NCI-H446 (cell line): ENCODE results near the gene CDH23.

ENCODE experiments used
- DNase-seq, 2 experiments: peaks; one replicate each; lab custom pipeline; 2025; lab: John Stamatoyannopoulos, UW

The CDH23 gene

DNA sequence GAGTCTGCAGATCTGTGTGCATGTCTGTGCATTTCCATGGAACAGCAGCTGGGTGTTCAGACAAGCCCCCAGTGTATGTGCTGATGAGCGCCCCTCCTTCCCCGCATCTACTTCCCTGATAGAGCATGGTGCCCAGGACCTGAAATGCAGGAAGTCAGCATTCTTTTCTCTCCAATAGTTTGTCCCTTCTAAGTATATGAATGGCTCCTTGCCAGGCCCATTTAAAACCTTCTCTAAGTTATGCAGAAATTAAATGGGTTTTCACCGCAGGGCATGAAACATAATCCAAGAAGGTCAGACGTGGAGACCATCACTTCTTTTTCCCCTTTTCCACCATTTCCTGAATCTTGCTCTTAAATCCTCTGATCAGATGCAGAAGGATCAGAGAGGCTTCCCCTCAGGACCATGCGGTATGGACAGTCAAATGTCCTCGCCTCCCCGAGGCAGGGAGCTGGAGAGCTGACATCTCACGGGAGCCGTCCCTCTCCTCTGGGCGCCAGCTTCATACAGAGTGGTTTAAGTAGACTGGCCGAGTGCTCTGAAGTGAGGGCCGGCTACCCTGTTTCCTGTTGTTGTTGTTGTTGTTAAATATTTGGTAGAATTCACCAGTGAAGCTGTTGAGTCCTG lies 167.6 kb downstream of the CDH23 start:
- no peak for DNase-seq

DNA sequence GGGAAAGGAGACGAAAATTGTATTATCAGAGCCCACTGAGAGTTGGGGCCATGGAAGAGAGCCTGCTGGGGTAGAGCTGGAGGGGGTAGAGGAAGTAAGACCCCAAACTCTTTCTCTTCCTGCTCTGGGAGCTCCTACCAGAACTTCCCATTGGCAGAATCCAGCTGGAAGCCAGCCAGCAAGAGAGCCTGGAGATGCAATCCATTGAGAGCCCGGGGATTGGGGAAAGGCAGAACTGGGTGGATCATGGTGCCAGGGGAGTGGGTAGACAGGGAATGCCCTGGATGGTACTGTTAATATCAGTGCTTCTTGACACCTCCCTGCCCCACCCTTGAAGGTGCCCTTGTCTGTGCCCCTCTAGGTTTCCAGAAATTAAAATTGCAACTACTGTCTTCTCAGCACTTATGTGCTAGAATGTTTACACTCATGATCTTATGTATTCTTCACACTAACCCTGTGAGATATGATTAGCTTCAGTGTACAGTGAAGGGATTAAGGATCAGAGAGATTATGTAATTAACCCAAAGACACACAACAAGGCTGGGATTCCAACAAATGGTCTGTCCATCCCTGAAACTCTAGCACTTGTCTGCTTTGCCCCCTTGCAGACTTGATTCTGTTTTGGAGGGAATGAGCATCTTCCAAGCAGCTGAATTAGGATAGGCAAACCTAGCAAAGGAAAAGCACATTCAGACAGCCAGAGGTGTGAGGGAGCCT lies 168.7 kb downstream of the CDH23 start:
- DNase-seq, result no peak

DNA sequence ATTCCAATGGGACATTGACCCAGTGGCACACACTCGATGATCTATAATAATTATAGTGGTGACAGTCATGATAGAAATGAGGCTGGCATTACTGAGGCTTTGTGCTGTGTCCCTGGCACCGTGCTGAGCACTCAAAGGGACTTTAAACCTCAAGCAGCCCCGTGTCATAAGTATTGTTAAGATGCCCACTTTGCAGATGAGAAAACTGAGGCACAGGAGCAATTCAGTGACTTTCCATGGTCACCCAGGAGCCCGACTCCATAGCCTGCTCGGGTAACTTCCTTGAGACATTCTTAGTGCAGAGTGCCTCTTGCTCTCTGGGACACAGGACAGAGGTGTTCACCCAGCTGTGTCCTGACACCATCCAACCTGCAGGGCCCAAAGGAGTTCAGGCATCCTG lies 170.3 kb downstream of the CDH23 start:
- no peak for DNase-seq

DNA sequence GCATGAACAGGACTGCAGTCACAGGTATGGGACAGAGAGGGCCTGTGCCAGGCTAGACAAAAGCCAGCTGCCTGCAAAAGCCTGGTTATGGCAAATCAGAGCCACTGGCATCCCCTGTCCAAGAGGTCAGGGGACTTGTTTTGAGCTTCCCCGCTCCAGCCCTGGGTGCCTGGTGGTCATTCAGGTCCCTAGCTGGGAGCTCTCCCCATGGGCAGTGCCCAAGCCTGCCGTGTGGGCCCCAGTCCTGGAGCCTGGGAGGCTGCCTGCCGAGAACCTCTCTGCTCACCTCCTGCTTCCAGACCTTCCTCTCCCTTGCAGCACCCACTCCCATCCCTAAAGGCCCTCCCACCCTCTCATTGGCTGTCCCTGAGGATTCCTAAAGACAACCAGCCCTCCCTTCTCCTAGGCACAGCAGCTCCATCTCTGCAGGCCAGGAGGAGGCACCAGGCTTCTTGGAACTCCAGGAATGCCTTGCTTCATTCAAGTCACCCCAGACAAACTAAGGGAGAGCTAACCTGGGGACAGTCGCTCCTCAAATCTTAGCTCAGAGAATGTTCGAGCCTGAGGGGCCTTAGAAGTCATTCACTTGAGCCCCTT lies 172.3 kb downstream of the CDH23 start:
- no peak for DNase-seq

DNA sequence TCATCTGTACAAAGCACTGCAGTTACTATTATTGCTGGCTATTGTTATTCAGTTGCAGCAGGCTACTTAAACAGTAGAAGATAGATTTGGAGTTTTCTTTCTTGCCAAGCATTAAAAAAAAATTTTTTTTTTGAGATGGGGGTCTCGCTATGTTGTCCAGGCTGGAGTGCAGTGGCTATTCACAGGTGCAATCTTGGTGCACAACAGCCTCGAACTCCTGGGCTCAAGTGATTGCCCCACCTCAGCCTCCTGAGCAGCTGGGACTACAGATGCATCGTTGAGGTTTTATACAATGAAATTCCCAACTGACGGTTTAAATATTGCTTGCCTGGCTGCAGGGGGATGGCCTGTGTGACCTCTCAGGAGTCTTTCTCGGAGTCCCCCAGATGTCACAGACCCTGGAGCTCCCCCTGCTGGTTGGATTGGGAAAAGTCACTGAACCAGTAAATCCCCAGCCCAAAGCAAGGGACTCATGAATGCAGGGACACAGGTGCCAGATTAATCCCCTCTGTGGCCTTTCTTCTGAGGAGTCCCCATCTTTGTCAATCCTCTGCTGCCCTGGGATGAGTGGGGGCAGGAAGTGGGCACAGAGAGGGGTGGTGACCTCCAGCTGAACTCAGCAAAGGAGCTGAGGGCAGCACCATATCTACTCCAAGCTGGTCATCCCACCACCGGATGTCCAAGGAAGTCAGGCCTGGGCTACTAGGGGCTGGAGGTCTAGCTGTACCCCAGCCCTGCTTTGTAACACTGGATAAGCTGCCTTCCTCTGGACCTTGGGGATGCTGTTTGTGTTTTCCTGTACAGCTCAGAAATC lies 173.3 kb downstream of the CDH23 start:
- peak in 1 of 2 experiments; percentile 52 for DNase-seq

DNA sequence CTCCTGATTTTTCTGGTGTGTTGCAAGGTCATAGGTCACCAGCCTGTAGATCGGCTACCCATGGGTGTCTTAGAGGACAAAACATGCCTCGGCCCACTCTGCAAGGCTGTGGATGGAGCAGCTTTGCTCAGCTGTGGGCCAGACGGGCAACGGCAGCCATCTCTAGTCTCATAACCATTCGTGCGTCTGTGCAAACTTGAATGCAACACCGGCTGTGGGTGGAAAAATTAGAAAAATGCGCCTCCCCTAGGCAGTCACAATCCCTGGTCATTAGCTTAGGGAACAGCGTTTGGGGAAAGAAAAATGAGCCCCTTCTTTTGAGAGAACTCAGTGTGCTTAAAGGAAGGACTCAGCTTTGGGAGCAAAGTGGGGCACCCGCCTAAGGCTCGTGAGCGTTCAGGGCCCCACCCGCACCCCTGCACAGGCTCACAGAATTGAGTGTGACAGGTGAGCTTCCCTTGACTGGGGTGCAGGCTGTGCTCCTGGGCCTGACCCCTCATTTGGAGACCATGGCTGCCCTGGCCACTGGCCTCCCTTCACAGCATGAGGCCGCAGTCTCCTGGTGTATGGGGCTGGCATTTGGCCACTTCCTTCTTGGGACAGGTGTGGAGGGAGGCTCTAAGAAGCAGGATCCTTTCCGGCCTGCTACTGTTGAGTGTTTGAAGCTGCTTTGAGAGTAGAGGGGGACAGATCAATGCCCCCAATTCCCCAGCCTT lies 174.9 kb downstream of the CDH23 start:
- no peak for DNase-seq

DNA sequence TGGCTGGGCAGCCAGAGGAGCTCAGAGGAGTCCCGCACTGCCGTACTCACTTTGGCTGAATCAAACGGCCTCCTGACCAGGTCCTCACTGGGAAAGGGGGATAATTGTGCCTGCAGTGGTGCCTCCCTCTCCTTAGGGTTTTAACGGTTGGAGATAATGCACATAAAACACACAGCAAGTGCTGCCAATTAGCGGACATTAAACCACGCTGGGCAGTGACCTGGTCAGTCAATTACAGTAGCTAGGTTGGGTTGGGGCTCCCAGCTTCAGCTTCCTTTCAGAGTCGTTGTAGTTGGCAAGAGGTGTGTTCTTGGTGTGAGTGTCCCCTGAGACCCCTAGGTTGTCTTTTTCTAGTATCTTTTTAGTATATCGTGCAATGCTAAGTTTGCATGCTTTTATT lies 176.2 kb downstream of the CDH23 start:
- DNase-seq, result no peak

DNA sequence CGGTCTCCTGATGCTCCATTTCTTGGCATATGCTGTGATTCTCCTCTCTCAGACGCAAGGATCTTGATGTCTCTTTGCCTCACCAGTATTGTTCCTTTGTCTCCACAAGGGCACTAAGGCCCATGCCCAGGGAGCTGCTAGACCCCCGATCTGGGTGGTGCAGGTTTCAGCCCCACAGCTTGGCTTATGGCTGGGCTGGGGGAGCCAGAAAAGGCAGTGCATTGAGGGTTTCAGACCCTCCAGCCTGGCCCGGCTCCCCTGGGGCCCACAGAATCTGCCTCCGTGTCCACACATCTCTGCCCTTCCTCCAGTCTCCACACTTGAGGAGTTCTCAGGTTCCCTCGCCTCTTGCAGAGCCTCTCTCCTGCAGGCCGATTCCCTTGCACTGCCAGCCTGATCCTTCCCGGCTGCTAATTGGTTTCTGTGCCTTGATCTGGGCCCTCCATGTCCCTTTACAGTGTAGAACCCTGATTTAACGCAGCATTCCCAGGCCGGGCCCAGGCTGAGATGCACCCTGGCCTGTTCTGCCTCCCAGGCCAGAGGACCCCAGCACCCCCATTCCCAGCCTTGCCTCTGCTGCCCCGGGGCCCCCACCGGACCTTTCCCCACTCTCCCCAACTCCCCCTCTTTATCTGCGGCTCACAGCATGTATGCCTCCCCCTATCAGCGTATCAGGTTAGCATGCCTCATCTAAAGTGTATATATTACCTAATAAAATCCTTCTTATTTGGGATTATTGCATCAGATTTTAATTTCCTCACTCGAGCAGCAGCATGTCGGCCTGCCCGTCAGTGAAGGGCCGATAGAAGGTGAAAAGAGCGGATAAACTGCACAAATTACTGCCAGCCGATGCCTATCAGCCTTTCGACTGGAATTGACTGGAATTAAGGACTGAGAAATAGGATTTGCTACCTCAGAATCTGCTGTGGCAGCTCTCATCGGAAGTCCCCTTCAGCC lies 177.1 kb downstream of the CDH23 start:
- DNase-seq, result no peak

DNA sequence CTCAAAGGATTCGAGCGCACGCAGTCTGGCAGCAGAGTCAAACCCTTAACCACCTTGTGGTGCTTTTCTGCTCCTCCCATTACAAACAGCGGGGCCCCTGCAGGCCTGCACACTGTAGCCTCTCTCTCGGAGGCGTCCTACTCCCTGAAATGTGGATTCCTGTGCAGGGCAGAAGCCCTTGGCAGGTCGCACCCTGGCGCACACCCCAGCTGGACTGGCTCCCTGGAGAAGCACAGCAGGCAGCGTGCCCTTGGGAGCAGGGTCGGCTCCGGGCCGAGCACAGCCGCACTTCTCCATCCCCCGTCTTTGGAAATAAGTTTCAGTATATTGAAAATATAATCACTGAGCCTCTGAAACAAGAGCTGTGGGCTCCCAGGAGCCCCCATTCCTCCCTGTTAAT lies 178.7 kb downstream of the CDH23 start:
- no peak for DNase-seq

DNA sequence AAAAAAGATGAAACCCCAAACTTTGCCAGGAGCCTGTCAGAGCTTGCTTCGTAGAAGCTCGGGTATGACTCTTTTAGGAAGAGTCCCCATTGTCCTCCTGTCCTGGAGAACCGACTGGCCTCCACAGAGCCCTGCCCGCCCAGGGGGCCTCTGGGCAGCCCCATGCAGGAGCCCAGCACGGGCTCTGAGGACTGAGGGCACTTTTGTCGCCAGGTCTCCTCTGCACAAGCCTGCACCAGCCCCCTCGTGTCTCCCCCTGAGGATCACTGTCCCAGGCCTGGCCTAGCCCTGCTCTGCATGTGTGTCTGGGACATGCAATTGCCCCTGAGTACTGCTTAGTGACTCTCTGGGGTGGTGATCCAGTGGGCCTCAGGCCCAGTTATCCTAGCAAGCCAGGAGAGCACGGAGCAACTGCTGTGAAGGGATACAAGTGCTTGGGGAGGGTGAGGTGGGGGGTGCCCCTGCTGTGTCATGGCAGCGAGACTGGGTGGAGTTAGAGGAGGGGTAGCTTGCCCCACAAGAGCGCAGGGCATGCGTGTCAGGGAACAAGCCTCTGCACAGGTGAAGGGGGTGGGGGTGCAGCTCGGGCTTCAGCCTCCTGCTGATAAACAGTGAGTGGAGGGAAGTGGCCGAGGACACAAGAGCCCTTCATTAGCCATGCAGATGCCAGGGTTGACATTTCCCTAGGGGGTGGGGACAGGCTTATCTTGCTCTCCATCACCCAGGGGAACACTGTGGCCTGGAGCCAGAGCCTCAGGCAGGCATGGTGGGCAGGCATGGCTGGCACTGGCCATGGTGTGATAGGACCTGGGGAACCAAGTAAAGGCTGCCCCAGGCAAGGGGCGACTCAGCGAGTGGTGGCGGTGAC lies 179.4 kb downstream of the CDH23 start:
- DNase-seq, result no peak

DNA sequence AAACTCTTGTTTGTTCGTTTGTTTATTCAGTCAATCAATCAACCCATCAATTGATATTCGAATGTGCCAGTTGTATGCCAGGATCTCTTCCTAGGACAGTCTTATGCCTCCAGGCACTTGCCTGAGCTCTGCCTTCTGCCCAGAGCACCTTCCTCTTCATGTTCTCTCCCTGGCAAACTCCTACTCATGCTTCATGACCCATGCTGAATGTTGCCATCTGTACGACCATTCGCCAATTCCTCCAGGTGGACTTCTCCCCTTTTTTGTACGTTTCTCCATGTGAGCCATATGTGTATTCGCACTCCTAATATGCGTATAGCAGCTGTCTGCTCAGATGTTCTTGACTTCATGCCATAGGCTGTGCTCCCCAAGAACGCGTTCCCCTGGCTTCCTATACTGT lies 180.1 kb downstream of the CDH23 start:
- no peak for DNase-seq

DNA sequence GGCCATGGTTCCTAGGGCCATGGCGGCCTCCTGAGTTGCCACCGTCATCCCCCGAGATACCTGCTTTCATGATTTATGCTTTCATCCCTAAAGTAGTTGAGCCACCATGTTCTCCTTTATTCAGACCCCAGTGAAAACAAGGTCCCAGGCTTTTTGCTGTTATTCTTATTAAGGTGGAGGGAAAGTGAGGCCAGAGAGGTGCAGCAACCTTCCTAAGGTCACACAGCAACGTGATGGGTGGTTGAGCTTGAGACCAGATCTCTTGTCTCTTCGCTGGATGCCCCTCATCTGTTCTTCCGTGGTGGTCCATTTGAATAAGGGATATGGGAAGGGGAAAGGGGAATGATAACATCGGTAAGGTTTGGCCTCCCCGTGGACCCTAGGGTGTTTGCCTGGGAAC lies 180.6 kb downstream of the CDH23 start:
- DNase-seq, result no peak

DNA sequence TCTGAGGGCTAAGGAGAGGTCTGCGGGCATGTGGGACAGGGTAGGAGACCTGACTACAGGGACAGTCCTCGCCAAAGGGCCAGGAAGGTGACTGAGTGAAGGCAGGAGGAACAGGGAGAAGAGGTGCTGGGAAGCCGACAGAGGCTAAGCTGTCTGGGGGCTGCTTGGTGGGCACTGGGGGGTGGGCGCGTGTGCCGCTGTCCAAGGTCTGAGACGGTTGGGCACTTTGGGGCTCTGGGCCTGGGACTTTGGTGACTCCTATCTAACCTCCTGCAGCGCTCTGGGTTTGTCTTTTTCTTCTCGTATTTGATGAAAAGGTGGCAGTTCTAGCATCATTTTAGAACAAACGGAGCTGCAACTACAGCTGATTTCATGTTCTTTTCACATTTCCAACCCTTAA lies 181.3 kb downstream of the CDH23 start:
- DNase-seq, result no peak

DNA sequence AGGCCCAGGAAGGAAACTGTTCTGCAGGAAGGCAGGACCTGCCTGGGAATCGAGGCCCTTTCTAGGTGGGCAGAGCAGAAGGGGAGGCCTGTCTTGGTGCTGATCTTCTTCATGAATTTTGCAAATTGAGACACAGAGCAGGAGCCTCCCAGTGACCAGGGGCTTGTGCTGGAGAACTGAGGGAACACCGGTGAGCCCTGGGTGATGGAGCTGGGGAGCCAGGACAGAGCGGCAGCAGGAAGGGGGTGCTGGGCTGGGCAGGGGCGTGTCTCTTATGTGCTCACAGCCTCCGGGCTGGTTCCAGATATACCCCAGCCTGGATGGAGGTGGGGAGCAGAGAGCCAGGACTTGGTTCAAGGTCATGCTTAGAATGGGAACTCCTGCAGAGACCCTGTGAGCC lies 182.9 kb downstream of the CDH23 start:
- DNase-seq, result no peak

DNA sequence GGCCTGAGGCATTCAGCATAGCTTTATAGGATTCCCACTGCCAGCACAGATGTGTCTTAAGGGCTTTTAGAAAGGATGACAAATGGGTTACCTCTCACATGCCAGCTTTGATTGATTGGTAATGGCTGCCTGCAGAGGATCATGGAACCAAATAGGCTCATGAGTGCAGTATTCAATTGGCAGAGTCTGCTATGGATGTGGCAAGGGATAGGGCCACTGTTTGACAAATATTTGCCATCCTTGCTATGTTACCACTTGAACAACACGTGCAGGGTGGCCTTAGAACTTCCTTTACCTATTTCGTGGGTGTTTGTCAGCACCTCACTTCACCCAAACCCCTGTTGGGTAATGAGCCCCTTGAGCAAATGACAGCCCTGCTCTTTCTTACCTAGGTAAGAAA lies 183.7 kb downstream of the CDH23 start:
- DNase-seq, result no peak

DNA sequence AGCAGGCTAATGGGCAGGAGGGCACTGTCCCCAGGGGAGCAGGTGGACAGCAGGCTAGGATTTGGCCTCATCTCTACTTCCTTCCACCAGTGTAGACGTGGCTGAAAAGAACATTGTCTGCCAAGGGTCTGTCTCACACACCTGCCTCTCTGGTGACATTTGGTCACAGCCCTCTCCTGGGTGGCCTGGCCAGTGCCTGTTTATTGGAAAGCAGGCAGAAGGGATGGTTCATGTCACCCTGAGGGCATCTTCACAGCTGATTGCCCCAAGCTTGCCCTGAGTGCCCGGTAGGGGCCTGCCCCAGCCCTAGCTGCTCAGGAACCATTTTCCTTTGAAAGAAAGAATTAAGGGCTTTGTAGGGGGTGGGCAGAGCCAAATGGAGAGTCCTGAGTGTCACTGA lies 184.2 kb downstream of the CDH23 start:
- no peak for DNase-seq

DNA sequence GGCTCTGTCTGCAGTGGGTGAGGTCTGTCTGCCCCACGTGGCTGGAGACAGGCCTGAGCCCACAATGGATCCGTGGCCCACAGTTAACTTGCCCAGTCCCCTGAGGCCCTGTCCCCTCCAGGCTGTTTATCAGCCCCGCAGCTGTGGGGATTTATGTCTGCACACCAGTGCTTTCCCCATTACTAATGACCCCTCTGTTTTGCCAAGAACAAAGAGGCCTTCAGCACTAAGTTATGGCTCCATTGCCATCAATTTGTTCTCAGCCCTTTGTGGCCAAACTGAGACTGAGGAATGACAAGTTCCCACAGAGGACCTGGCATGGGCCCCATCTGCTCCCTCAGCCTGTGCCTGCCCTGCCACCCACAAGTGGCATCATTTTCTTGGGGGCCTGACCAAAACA lies 184.7 kb downstream of the CDH23 start:
- no peak for DNase-seq

DNA sequence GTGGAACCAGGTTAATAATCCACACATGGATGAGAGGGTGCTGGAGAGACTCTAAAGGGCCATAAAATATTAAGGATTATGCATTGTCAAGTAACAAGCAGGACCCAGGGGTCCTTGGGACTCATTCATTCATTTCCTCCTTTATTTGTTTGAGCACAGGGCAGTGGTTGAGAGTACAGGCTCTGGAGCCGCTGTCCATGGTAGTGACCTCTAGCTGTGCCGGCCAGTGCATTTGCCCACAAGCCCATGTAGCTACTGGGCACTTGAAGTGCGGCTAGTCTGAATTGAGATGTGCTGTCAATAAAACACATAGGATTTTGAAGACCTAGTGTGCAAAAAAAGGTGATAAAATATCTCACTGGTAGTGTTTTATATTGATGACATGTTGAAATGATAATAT lies 185.3 kb downstream of the CDH23 start:
- no peak for DNase-seq

DNA sequence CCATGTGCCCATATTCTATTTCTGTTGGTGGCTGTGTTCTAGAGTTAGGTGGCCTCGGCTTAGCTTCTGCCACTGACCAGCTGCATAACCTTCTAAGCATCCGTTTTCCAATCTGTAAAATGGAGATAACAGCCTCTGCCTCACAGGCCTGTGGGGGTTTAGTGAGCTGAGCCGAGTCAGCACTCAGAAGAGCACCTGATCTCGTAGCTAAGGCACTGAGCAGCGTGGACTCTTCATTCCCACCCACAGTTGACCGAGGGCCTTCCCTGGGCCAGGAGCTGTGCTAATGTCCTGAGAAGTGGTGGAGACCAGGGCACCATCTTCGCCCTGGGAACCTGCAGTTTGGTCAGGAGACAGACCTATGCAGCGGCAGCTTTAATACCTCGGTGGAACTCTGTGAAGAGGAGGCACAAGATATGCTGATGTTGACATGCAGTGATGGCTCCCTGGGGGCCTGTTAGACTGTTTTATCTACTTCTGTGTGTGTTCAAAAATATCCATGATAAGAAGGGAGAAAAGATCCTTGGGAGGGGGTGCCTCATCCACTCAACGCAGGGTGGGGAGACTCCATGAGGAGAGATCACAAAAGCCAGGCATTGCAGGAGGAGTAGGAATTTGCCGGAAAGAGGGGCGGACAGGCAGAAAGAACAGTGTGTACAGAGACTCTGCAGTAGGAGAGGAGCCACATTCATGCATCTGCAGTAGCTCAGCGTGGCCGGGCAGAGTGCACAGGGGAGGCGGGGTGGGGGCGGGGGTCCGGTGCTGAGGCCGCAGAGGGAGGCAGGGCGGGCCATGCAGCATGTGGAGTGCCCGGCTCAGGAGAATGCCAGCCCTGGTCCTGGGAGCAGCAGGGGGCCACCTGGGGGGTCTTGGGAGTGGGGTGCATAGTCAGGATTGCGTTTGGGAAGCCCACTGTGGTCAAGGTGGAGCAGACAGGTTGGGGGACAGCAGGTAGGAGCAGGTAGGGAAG lies 186.1 kb downstream of the CDH23 start:
- DNase-seq, result no peak
